Measurements from ENCODE around the gene PHLDA1.

Gene PHLDA1

GRCh38 chr12:76007640-76008039, 23.9 kb downstream of the PHLDA1 start:
- TF ChIP-seq, protein P1, sequence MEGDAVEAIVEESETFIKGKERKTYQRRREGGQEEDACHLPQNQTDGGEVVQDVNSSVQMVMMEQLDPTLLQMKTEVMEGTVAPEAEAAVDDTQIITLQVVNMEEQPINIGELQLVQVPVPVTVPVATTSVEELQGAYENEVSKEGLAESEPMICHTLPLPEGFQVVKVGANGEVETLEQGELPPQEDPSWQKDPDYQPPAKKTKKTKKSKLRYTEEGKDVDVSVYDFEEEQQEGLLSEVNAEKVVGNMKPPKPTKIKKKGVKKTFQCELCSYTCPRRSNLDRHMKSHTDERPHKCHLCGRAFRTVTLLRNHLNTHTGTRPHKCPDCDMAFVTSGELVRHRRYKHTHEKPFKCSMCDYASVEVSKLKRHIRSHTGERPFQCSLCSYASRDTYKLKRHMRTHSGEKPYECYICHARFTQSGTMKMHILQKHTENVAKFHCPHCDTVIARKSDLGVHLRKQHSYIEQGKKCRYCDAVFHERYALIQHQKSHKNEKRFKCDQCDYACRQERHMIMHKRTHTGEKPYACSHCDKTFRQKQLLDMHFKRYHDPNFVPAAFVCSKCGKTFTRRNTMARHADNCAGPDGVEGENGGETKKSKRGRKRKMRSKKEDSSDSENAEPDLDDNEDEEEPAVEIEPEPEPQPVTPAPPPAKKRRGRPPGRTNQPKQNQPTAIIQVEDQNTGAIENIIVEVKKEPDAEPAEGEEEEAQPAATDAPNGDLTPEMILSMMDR (IDR thresholded peaks at IDR 0.05): no peak
- no peak for TF ChIP-seq ZFX (IDR thresholded peaks at IDR 0.05; ENCODE audit: borderline replicate concordance)
- no peak overlapping the region for H3K27ac ChIP-seq

DNA sequence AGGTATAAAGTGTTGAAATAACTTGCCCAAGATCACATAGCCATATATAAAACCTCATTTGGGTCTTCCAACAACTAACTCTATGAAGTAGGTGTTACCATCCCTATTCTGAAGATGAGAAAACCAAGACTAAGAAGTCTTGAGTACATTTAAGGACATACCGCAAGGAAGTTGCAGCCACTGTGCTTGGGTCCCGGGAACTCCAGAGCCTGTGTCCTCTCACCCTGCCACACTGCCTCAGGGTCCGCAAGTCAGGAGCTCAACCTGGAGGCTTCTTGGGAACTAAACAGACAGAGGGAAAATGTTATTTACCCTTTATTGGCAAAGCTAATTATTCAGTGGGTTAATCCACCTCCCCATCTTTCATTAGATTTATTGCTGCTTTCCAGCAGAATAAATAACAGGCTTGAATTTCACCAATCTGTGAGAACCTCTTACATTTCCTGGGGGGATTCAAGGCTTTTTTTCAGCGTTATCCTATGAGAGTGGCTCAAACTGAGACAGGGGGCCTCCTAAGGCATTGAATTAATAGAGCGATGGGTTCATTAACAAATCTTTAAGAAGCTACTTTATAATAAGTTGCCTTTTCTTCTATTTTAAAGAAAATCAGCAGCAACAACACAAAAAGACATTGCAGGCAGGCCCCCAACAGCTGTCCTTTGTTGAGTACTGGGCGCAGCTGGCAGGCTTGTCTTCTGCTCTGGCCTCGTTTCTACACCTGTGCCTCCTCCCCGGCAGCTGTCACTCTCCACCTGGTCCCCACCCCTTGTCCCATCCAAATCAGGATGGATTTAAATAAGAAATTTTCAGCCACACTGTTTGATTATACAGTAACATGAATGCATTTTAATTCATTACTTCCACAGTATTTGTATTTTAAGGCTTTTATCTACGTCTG, 25.3 kb downstream of the PHLDA1 start:
- H3K27ac ChIP-seq: no peak overlapping the region
- no peak for TF ChIP-seq ZFX (IDR thresholded peaks at IDR 0.05; ENCODE audit: borderline replicate concordance)
- TF ChIP-seq, protein P1 (IDR thresholded peaks at IDR 0.05): no peak

DNA sequence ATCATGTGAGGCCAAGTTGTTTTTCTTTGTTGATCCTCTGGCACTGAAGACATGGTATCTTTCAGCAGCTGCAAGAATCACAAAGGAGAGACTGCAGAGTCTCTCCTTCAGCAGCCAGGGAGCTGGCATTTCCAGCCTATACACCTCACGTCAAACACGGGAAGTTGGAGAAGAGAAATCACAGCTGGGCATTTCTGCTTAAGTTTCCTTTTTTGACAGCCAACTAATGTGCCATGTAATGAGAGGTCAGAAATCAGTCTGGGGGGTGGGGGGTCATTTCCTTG, 28.3 kb downstream of the PHLDA1 start:
- TF ChIP-seq ZFX (IDR thresholded peaks at IDR 0.05; ENCODE audit: borderline replicate concordance): no peak
- TF ChIP-seq, protein P1 (IDR thresholded peaks at IDR 0.05): no peak
- no peak overlapping the region for H3K27ac ChIP-seq

DNA sequence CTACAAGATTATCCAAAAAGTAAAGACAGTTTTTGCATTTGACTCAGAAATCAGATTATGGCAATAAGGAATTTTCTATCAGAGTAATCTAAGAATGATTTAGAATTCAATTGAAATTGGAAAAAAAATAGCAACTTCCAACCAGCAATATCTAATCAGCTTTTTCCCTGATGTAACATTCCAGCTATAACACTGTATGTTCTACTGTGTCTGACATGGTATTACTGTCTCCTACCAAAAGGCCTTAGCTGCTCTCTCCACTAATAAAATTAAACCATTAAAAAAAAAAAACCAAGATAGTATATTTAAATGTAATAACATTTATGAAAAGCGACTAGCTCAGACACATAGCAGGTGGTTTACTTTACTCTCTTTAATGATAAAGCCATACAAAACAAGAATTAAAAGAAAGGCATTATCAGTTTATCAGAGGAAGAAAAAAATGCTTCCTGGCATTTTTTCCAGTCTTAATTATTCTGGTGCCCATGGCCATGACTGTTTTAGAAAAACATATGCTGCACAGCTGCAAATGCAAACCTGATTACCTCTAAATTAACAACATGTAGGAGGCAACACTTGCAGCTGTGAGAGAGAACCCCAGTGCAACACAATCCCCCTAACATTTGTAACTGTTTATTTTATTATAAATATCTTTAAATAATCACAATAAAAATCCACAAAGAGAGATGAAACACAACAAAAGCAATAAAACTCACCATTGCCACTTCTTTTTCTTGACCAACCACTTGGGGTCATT, 28.8 kb downstream of the PHLDA1 start:
- TF ChIP-seq, protein P1 (IDR thresholded peaks at IDR 0.05): no peak
- TF ChIP-seq ZFX (IDR thresholded peaks at IDR 0.05; ENCODE audit: borderline replicate concordance): no peak
- H3K27ac ChIP-seq: no peak overlapping the region

DNA sequence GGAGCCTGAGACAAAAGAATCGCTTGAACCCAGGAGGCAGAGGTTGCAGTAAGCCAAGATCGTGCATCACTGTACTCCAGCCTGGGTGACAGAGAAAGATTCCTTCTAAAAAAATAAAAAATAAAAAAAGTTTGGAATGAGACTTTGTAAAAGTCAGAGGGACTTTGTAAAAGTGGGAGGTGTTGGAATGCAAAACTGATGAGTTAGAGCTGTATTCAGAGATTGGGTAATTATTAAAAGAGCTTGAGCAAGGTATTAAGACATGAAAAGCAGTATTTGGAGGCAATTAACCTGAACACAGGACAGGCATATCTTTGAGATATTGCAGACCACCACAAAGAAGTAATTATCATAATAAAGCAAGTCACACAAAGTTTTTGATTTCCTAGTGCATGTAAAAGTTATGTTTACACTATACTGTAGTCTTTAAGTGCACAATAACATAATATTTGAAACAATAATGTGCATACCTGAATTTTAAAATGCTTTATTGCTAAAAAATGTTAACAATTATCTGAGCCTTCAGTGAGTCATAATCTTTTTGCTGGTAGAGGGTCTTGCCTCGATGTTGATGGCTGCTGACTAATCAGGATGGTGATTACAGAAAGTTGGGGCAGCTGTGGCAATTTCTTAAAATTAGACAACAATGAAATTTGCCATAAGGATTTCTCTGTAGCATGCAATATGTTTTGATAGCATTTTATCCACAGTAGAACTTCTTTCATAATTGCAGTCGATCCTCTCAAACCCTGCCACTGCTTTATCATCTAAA, 33.1 kb downstream of the PHLDA1 start:
- no peak for TF ChIP-seq ZFX (IDR thresholded peaks at IDR 0.05; ENCODE audit: borderline replicate concordance)
- TF ChIP-seq, protein P1 (IDR thresholded peaks at IDR 0.05): no peak
- no peak overlapping the region for H3K27ac ChIP-seq

GRCh38 chr12:75997658-75998057, 33.9 kb downstream of the PHLDA1 start:
- no peak overlapping the region for H3K27ac ChIP-seq
- TF ChIP-seq, protein P1 (IDR thresholded peaks at IDR 0.05): no peak
- TF ChIP-seq ZFX (IDR thresholded peaks at IDR 0.05; ENCODE audit: borderline replicate concordance): no peak
